H1 (cell line): Measurements from ENCODE around the gene TMEM183A. TPM values are rescaled to one million over a fixed set of nuclear protein-coding genes. Genes with fewer than 3 reads are reported as not detected.

Experiments
- CTCF ChIA-PET: fragments of 300-600 bp; sonication (Branson Sonifier 250); formaldehyde crosslinking; loops from one replicate; lab custom pipeline; 2021; ENCODE audit not compliant: partially characterized antibody; lab: Charles Lee
- POLR2A ChIA-PET: fragments of 300-600 bp; sonication (Branson Sonifier 250); formaldehyde crosslinking; loops from one replicate; lab custom pipeline; 2021; ENCODE audit warnings: inconsistent platforms; ENCODE audit not compliant: partially characterized antibody; lab: Charles Lee
- DNase-seq, 2 experiments: peaks; one replicate each; pipeline versions ENCODE4 v3.0.0 to v3.0.0-alpha.2; 2010 to 2022; ENCODE audit warnings: low spot score in 2 of 2, low read depth in 1 of 2, mixed read lengths in 1 of 2
- FAIRE-seq: peaks from 2 replicates; lab custom pipeline; 2011; peaks lifted over from hg19 to GRCh38; lab: Jason Lieb, UNC
- H2AFZ ChIP-seq: 2 replicates; pipeline ENCODE4 v1.8.1; 2012; ENCODE audit warnings: low read length, inconsistent platforms
- H2AK5ac ChIP-seq: 2 replicates; pipeline ENCODE4 v1.6.1; 2013; ENCODE audit warnings: low read depth, low read length
- H2BK120ac ChIP-seq: replicated peaks from 2 replicates; pipeline ENCODE3; 2013; ENCODE audit warnings: low read depth, low read length, inconsistent platforms
- H2BK12ac ChIP-seq: 2 replicates; pipeline ENCODE4 v1.6.1; 2013; ENCODE audit warnings: low read depth, low read length
- H2BK15ac ChIP-seq: 2 replicates; pipeline ENCODE4 v1.6.1; 2013; ENCODE audit warnings: low read length
- H2BK20ac ChIP-seq: 2 replicates; pipeline ENCODE4 v1.6.1; 2013; ENCODE audit warnings: low read length
- H2BK5ac ChIP-seq: 2 replicates; pipeline ENCODE4 v1.6.1; 2013; ENCODE audit warnings: low read depth, low read length
- H3K14ac ChIP-seq: 2 replicates; pipeline ENCODE4 v1.6.1; 2013; ENCODE audit warnings: inconsistent platforms; ENCODE audit not compliant: insufficient read length
- H3K18ac ChIP-seq: 2 replicates; pipeline ENCODE4 v1.6.1; 2013; ENCODE audit warnings: low read length; ENCODE audit errors: extremely low read depth
- H3K23ac ChIP-seq: 2 replicates; pipeline ENCODE4 v1.6.1; 2013; ENCODE audit warnings: inconsistent platforms; ENCODE audit not compliant: insufficient read length
- H3K23me2 ChIP-seq: 2 replicates; pipeline ENCODE4 v1.6.1; 2013; ENCODE audit warnings: low read depth, low read length
- H3K27ac ChIP-seq: 2 replicates; pipeline ENCODE4 v1.6.1; 2011; ENCODE audit warnings: low read depth, low read length, inconsistent platforms
- H3K27me3 ChIP-seq, 4 experiments: replicated peaks in 1 of 4; 1 replicate in 1 of 4; 2 replicates in 3 of 4; pipeline versions ENCODE4 v1.6.1 to v1.8.1; 2011 to 2013; ENCODE audit warnings: low read length in 3 of 4, mild to moderate bottlenecking in 3 of 4, inconsistent platforms in 2 of 4, mixed read lengths in 2 of 4, moderate library complexity in 1 of 4; ENCODE audit not compliant: control insufficient read depth in 3 of 4, insufficient read depth in 3 of 4; ENCODE audit errors: extremely low read depth in 1 of 4
- H3K36me3 ChIP-seq, 4 experiments: 2 replicates each; pipeline versions ENCODE4 v1.6.1 to v1.8.1; 2011 to 2013; ENCODE audit warnings: mild to moderate bottlenecking in 4 of 4, low read length in 3 of 4, moderate library complexity in 2 of 4, control low read depth in 1 of 4, inconsistent platforms in 1 of 4; ENCODE audit not compliant: insufficient read depth in 4 of 4, control insufficient read depth in 2 of 4
- H3K4ac ChIP-seq: replicated peaks from 2 replicates; pipeline ENCODE3; 2013; ENCODE audit warnings: low read length, low read depth, mixed read lengths, inconsistent platforms; ENCODE audit not compliant: insufficient read length
- H3K4me1 ChIP-seq, 4 experiments: replicated peaks in 1 of 4; 1 replicate in 1 of 4; 2 replicates in 3 of 4; pipeline versions ENCODE4 v1.6.1 to v1.8.1; 2011 to 2013; ENCODE audit warnings: low read length in 3 of 4, inconsistent platforms in 2 of 4, mixed read lengths in 1 of 4; ENCODE audit not compliant: insufficient read depth in 4 of 4, control insufficient read depth in 3 of 4
- H3K4me2 ChIP-seq, 2 experiments: 2 replicates each; pipeline versions ENCODE4 v1.6.1 to v1.8.1; 2011 to 2013; ENCODE audit warnings: low read depth in 2 of 2, low read length in 2 of 2, control low read depth in 1 of 2, inconsistent platforms in 1 of 2, mild to moderate bottlenecking in 1 of 2; ENCODE audit not compliant: insufficient read depth in 1 of 2
- H3K4me3 ChIP-seq, 4 experiments: fragments of 200-600, 300-600 bp in 1 of 4; sonication (generic), shearing (Covaris generic), sonication (Bioruptor Twin) in 1 of 4; 2 replicates each; pipeline versions ENCODE4 v1.5.1 to v1.8.1; 2011 to 2016; ENCODE audit warnings: low read length in 4 of 4, low read depth in 3 of 4, control low read depth in 2 of 4, inconsistent platforms in 2 of 4, mild to moderate bottlenecking in 2 of 4, mixed read lengths in 1 of 4, moderate library complexity in 1 of 4; ENCODE audit not compliant: insufficient read depth in 2 of 4; ENCODE audit errors: extremely low read depth in 1 of 4
- H3K56ac ChIP-seq: replicated peaks from 2 replicates; pipeline ENCODE3; 2013; ENCODE audit warnings: low read depth, mild to moderate bottlenecking, mixed read lengths, low read length, inconsistent platforms; ENCODE audit not compliant: insufficient read length
- H3K79me1 ChIP-seq: 2 replicates; pipeline ENCODE4 v1.6.1; 2013; ENCODE audit warnings: low read depth, low read length, control low read depth
- H3K79me2 ChIP-seq, 2 experiments: 2 replicates each; pipeline versions ENCODE4 v1.6.1 to v1.8.1; 2012 to 2013; ENCODE audit warnings: low read length in 2 of 2, mild to moderate bottlenecking in 2 of 2, inconsistent platforms in 1 of 2; ENCODE audit not compliant: insufficient read depth in 2 of 2, control insufficient read depth in 1 of 2
- H3K9ac ChIP-seq, 4 experiments: replicated peaks in 1 of 4; 1 replicate in 1 of 4; 2 replicates in 3 of 4; pipeline versions ENCODE4 v1.6.1 to v1.8.1; 2011 to 2013; ENCODE audit warnings: low read depth in 3 of 4, low read length in 3 of 4, control low read depth in 2 of 4, mild to moderate bottlenecking in 2 of 4, moderate library complexity in 2 of 4, inconsistent platforms in 1 of 4; ENCODE audit errors: extremely low read depth in 1 of 4
- H3K9me3 ChIP-seq, 2 experiments: 2 replicates each; pipeline versions ENCODE4 v1.6.1 to v1.8.1; 2012 to 2013; ENCODE audit warnings: mild to moderate bottlenecking in 2 of 2, moderate library complexity in 2 of 2, control low read depth in 1 of 2, inconsistent platforms in 1 of 2, low read depth in 1 of 2, low read length in 1 of 2, mixed read lengths in 1 of 2; ENCODE audit not compliant: insufficient read depth in 2 of 2
- H4K20me1 ChIP-seq, 2 experiments: replicated peaks in 1 of 2; 2 replicates each; pipeline versions ENCODE3 to v1.8.1; 2011 to 2013; ENCODE audit warnings: inconsistent platforms in 2 of 2, low read length in 2 of 2, mild to moderate bottlenecking in 1 of 2; ENCODE audit not compliant: insufficient read depth in 2 of 2, control insufficient read depth in 1 of 2
- H4K5ac ChIP-seq: 2 replicates; pipeline ENCODE4 v1.6.1; 2013; ENCODE audit warnings: low read length, low read depth, mixed read lengths, inconsistent platforms; ENCODE audit not compliant: insufficient read length
- H4K8ac ChIP-seq: 2 replicates; pipeline ENCODE4 v1.8.0; 2013; ENCODE audit warnings: mild to moderate bottlenecking, moderate library complexity, low read length, inconsistent platforms; ENCODE audit not compliant: insufficient read depth; ENCODE audit errors: extremely low read depth
- H4K91ac ChIP-seq: replicated peaks from 2 replicates; pipeline ENCODE3; 2013; ENCODE audit warnings: low read length, mixed read lengths, inconsistent platforms; ENCODE audit not compliant: insufficient read length
- BRCA1 ChIP-seq: IDR thresholded peaks from 2 replicates; pipeline ENCODE4 v1.6.1; 2012; ENCODE audit warnings: low read depth, low read length, improper control_type of control experiment
- CTCF ChIP-seq, 3 experiments: IDR thresholded peaks; 1 replicate in 2 of 3; 2 replicates in 1 of 3; pipeline versions ENCODE4 v1.5.1 to v1.6.1; 2011; ENCODE audit warnings: low read length in 3 of 3, mild to moderate bottlenecking in 3 of 3, inconsistent platforms in 2 of 3, low read depth in 1 of 3, moderate library complexity in 1 of 3; ENCODE audit not compliant: insufficient read depth in 1 of 3; ENCODE audit errors: control extremely low read depth in 1 of 3
- EGR1 ChIP-seq: IDR thresholded peaks from 2 replicates; pipeline ENCODE4 v1.6.1; 2011; ENCODE audit warnings: low read depth, low read length, borderline replicate concordance
- GABPA ChIP-seq: IDR thresholded peaks from 2 replicates; pipeline ENCODE4 v1.6.1; 2011; ENCODE audit warnings: mild to moderate bottlenecking, low read length, moderate library complexity, borderline replicate concordance; ENCODE audit not compliant: insufficient read depth
- HDAC6 ChIP-seq: IDR thresholded peaks from one replicate; pipeline ENCODE4 v1.7.1; 2012; ENCODE audit warnings: low read depth, mild to moderate bottlenecking, inconsistent platforms, low read length, moderate library complexity
- KDM4A ChIP-seq: IDR thresholded peaks from one replicate; pipeline ENCODE4 v1.7.1; 2012; ENCODE audit warnings: low read depth, mild to moderate bottlenecking, moderate library complexity, low read length, inconsistent platforms; ENCODE audit not compliant: severe bottlenecking
- PHF8 ChIP-seq: fragments of 200-600 bp; sonication (generic); conservative IDR thresholded peaks from 2 replicates; pipeline ENCODE4 v1.7.1; 2012; ENCODE audit warnings: low read depth, mild to moderate bottlenecking, inconsistent platforms, low read length, moderate library complexity
- POU5F1 ChIP-seq: IDR thresholded peaks from 2 replicates; pipeline ENCODE4 v1.6.1; 2011; ENCODE audit warnings: low read depth, mild to moderate bottlenecking, low read length, moderate library complexity
- USF2 ChIP-seq: IDR thresholded peaks from 2 replicates; pipeline ENCODE4 v1.6.1; 2011; ENCODE audit warnings: low read length, improper control_type of control experiment
- ZNF274 ChIP-seq: IDR thresholded peaks from 2 replicates; pipeline ENCODE4 v1.7.0; 2012; ENCODE audit warnings: low read length, borderline replicate concordance; ENCODE audit errors: extremely low read depth
- WGBS, 2 experiments: shearing (Covaris generic) in 1 of 2; methylation state at CpG; one replicate each; pipeline versions ENCODE4 v1.1.6 to v1.1.7; 2013 to 2015; ENCODE audit warnings: low lambda C conversion rate in 2 of 2, mixed read lengths in 2 of 2, inconsistent platforms in 1 of 2, low coverage in 1 of 2, missing lambda C conversion rate in 1 of 2; ENCODE audit not compliant: insufficient replicate concordance in 2 of 2, insufficient coverage in 1 of 2, insufficient read length in 1 of 2; ENCODE audit errors: extremely low coverage in 1 of 2, missing lambda C conversion rate in 1 of 2; 5-methylcytosine and 5-hydroxymethylcytosine counted together
- polyA plus RNA-seq, 7 experiments: library from polyadenylated mRNA; depleted of rRNA in 3 of 7; stranded (reverse) in 5 of 7; unstranded in 2 of 7; fragments of >200 nt in 5 of 7; fragments of 200-250 nt in 2 of 7; gene quantifications; 1 replicate in 5 of 7; 2 replicates in 1 of 7; 4 replicates in 1 of 7; pipeline versions ENCODE4 v1.2.1 to v1.2.3, GENCODE V29; 2011 to 2013; ENCODE audit warnings: missing spikeins in 2 of 7, mixed read lengths in 2 of 7
- total RNA-seq: library from RNA; stranded (reverse); fragmentation: NEBNext Ultra II Directional; extraction: Animal tissue kit (Norgen Biotek cat#: 25700); gene quantifications from 2 replicates; pipeline ENCODE4 v1.2.1, GENCODE V29; 2021

TMEM183A gene
- total and polyA plus RNA-seq, 2 of the 8 experiments (the other 6 are each of a cell fraction or from before 2014, with no cell fraction given) = 107 to 173 TPM

- Histone ChIP-seq H3K27me3 (no peaks in the 10 kb centered on the region), H3K79me2 (no peaks in the 10 kb centered on the region), H2BK5ac (no peak overlapping the region), H3K23me2 (no peaks in the 10 kb centered on the region), H4K8ac (no peak overlapping the region), H3K18ac (no peak overlapping the region), H2BK15ac (no peak overlapping the region), H2BK12ac (no peak overlapping the region), H2AK5ac (no peak overlapping the region), H3K9ac (no peak overlapping the region), H4K91ac (no peak overlapping the region), H2BK120ac (no peak overlapping the region), H3K23ac (no peak overlapping the region), H3K4me1 (no peaks in the 10 kb centered on the region; a peak in 1 of 7 replicates), H2AFZ (no peak overlapping the region), H3K56ac (no peak overlapping the region), H3K9me3 (no peaks in the 10 kb centered on the region), H3K4ac (no peak overlapping the region), H3K36me3 (no peaks in the 10 kb centered on the region), H2BK20ac (no peak overlapping the region), H3K79me1 (no peaks in the 10 kb centered on the region), H3K14ac (no peak overlapping the region), H3K4me2 (no peak overlapping the region), H4K20me1 (no peaks in the 10 kb centered on the region), H3K27ac (no peak overlapping the region), H4K5ac (no peak overlapping the region), H3K4me3 (no peak overlapping the region)
- DNase-seq = no peak
- no peak for FAIRE-seq
- 95% methylated on average over 2 of the region's 2 CpGs; no CpG with 5 or more reads in 1 of the 2 experiments for WGBS, 2 experiments
- POLR2A ChIA-PET = no interaction called here
- CTCF ChIA-PET = interaction anchor here (0.6 to 2.0 kb wide), 7 partner anchors 9 to 1287 kb away, joined by 4 to 15 read pairs (median 4); no protein-coding TSS in a partner anchor
- TF ChIP-seq POU5F1 (no peak), CTCF (IDR thresholded peaks at IDR 0.05; ENCODE audit: control extremely low read depth in 1 of 3, insufficient read depth in 1 of 3, low read depth in 1 of 3, low read length in 3 of 3) (no peak), PHF8 (no peak), GABPA (no peak), EGR1 (no peak), USF2 (no peak), HDAC6 (no peak), BRCA1 (no peak), ZNF274 (no peak), KDM4A (no peak)
Observed at GRCh38 chr1:202981939-202982338, 25.2 kb upstream of the TMEM183A start.
